HG03280 (cell line): ENCODE measurements around the gene DSP.

Experiments used
- ATAC-seq: cut with Tn5 transposase; IDR thresholded peaks from one replicate; pipeline ENCODE4 v1.9.1; 2021; ENCODE audit warnings: mild to moderate bottlenecking, moderate library complexity; ENCODE audit not compliant: unreplicated experiment

Gene DSP

GRCh38 chr6:7559196-7559595, 17.7 kb downstream of the DSP start:
- no peak for ATAC-seq

- no peak for ATAC-seq
These were observed 18.3 kb downstream of the DSP start for GRCh38 chr6:7559651-7560385.

GRCh38 chr6:7561153-7561964, 19.9 kb downstream of the DSP start:
- ATAC-seq: no peak

- no peak for ATAC-seq
These were observed 21.3 kb downstream of the DSP start for GRCh38 chr6:7562769-7563168.

GRCh38 chr6:7566107-7566506, 24.6 kb downstream of the DSP start:
- no peak for ATAC-seq

- ATAC-seq: no peak
These were observed 25.2 kb downstream of the DSP start for GRCh38 chr6:7566617-7567173.

- ATAC-seq: no peak
These were observed 26.6 kb downstream of the DSP start for GRCh38 chr6:7568021-7568420.

GRCh38 chr6:7569082-7569481, 27.6 kb downstream of the DSP start:
- ATAC-seq: no peak

- no peak for ATAC-seq
These were observed 30.9 kb downstream of the DSP start for GRCh38 chr6:7572213-7572943.

- no peak for ATAC-seq
These were observed 33.0 kb downstream of the DSP start for GRCh38 chr6:7574500-7574899.

GRCh38 chr6:7578516-7578915, 37.0 kb downstream of the DSP start:
- ATAC-seq: no peak

- ATAC-seq: no peak
These were observed 37.5 kb downstream of the DSP start for GRCh38 chr6:7578931-7579330.

GRCh38 chr6:7579851-7580250, 38.4 kb downstream of the DSP start:
- no peak for ATAC-seq

- ATAC-seq: no peak
These were observed 39.1 kb downstream of the DSP start for GRCh38 chr6:7580537-7580926.

GRCh38 chr6:7580927-7581618, 39.6 kb downstream of the DSP start:
- ATAC-seq: no peak

- ATAC-seq: no peak
These were observed 43.9 kb downstream of the DSP start for GRCh38 chr6:7585287-7585930.

GRCh38 chr6:7587631-7588100, 46.2 kb downstream of the DSP start:
- no peak for ATAC-seq

GRCh38 chr6:7588506-7588905, 47.0 kb downstream of the DSP start:
- no peak for ATAC-seq

- no peak for ATAC-seq
These were observed 47.8 kb downstream of the DSP start for GRCh38 chr6:7589221-7589620.
